ENCODE data around the gene SERPINA5.

The SERPINA5 gene

GRCh38 chr14:94581127-94581999 lies at the start of gene SERPINA5:
SERPINA5 (plus strand) TSS chr14:94581426; CDS start chr14:94587363, 5,937 bp downstream.
- Histone ChIP-seq H3K27ac (peak within 1 kb of the TSS in 1 of 2 donors; percentile 68), H3K4me3 (peak within 1 kb of the TSS; percentile 6)
- no peak for TF ChIP-seq CTCF (IDR thresholded peaks at IDR 0.05)
- no peak for DNase-seq (ENCODE audit: low spot score)

- no peak for TF ChIP-seq CTCF (IDR thresholded peaks at IDR 0.05)
- no peak overlapping the region for H3K4me3 ChIP-seq
- no peak for DNase-seq (ENCODE audit: low spot score)
- H3K27ac ChIP-seq, result no peak overlapping the region
Observed at GRCh38 chr14:94532447-94532846, 48.8 kb upstream of the SERPINA5 start.

GRCh38 chr14:94535506-94535905 lies 45.7 kb upstream of the SERPINA5 start:
- Histone ChIP-seq H3K27ac (no peak overlapping the region), H3K4me3 (no peak overlapping the region)
- no peak for TF ChIP-seq CTCF (IDR thresholded peaks at IDR 0.05)
- DNase-seq (ENCODE audit: low spot score), result no peak

GRCh38 chr14:94536836-94537235 lies 44.4 kb upstream of the SERPINA5 start:
- Histone ChIP-seq H3K27ac (no peak overlapping the region), H3K4me3 (no peak overlapping the region)
- no peak for DNase-seq (ENCODE audit: low spot score)
- no peak for TF ChIP-seq CTCF (IDR thresholded peaks at IDR 0.05)

GRCh38 chr14:94538070-94538740 lies 43.0 kb upstream of the SERPINA5 start:
- no peak overlapping the region for H3K4me3 ChIP-seq
- no peak overlapping the region for H3K27ac ChIP-seq
- no peak for DNase-seq (ENCODE audit: low spot score)
- TF ChIP-seq CTCF (IDR thresholded peaks at IDR 0.05), result no peak

GRCh38 chr14:94539181-94539580 lies 42.0 kb upstream of the SERPINA5 start:
- Histone ChIP-seq H3K27ac (no peak overlapping the region), H3K4me3 (no peak overlapping the region)
- DNase-seq (ENCODE audit: low spot score), result no peak
- no peak for TF ChIP-seq CTCF (IDR thresholded peaks at IDR 0.05)
